ENCODE results near the gene GUCD1. TPM values are rescaled to one million over a fixed set of nuclear protein-coding genes. Genes with fewer than 3 reads are reported as not detected.

Gene GUCD1
- total RNA-seq, 1 donor from 2014 or later, result 84.7 TPM

- no peak for TF ChIP-seq CTCF (IDR thresholded peaks at IDR 0.05)
- Mint-ChIP-seq H3K4me1 (ENCODE audit: low read depth) (peaks cover 20% of the 10 kb centered on the region), H3K27me3 (ENCODE audit: low read depth) (no peaks in the 10 kb centered on the region), H3K36me3 (ENCODE audit: low read depth) (peaks cover 23% of the 10 kb centered on the region), H3K4me3 (ENCODE audit: unreplicated experiment) (no peak overlapping the region), H3K27ac (ENCODE audit: unreplicated experiment) (no peak overlapping the region), H3K9me3 (ENCODE audit: low read depth) (no peaks in the 10 kb centered on the region)
- no peak for DNase-seq (ENCODE audit: low spot score)
These were observed 11.2 kb downstream of the GUCD1 start for GRCh38 chr22:24543679-24544243.

- Mint-ChIP-seq H3K36me3 (ENCODE audit: low read depth) (peaks cover 23% of the 10 kb centered on the region), H3K4me3 (ENCODE audit: unreplicated experiment) (no peak overlapping the region), H3K9me3 (ENCODE audit: low read depth) (no peaks in the 10 kb centered on the region), H3K27ac (ENCODE audit: unreplicated experiment) (no peak overlapping the region), H3K4me1 (ENCODE audit: low read depth) (peaks cover 20% of the 10 kb centered on the region), H3K27me3 (ENCODE audit: low read depth) (no peaks in the 10 kb centered on the region)
- no peak for TF ChIP-seq CTCF (IDR thresholded peaks at IDR 0.05)
- no peak for DNase-seq (ENCODE audit: low spot score)
These were observed 11.7 kb downstream of the GUCD1 start for GRCh38 chr22:24543185-24543601.

- no peak for DNase-seq (ENCODE audit: low spot score)
- Mint-ChIP-seq H3K36me3 (ENCODE audit: low read depth) (peaks cover 20% of the 10 kb centered on the region), H3K27ac (ENCODE audit: unreplicated experiment) (no peak overlapping the region), H3K27me3 (ENCODE audit: low read depth) (no peaks in the 10 kb centered on the region), H3K4me3 (ENCODE audit: unreplicated experiment) (no peak overlapping the region), H3K4me1 (ENCODE audit: low read depth) (peaks cover 20% of the 10 kb centered on the region), H3K9me3 (ENCODE audit: low read depth) (no peaks in the 10 kb centered on the region)
- no peak for TF ChIP-seq CTCF (IDR thresholded peaks at IDR 0.05)
These were observed 12.3 kb downstream of the GUCD1 start for GRCh38 chr22:24542641-24543040.

GRCh38 chr22:24541681-24542515 lies 13.0 kb downstream of the GUCD1 start:
- H3K4me3 Mint-ChIP-seq (ENCODE audit: unreplicated experiment), result no peak overlapping the region
- no peaks in the 10 kb centered on the region for H3K27me3 Mint-ChIP-seq (ENCODE audit: low read depth)
- no peak overlapping the region for H3K27ac Mint-ChIP-seq (ENCODE audit: unreplicated experiment)
- H3K4me1 Mint-ChIP-seq (ENCODE audit: low read depth), result peaks cover 20% of the 10 kb centered on the region
- DNase-seq (ENCODE audit: low spot score), result no peak
- H3K36me3 Mint-ChIP-seq (ENCODE audit: low read depth), result peaks cover 15% of the 10 kb centered on the region
- no peak for TF ChIP-seq CTCF (IDR thresholded peaks at IDR 0.05)
- H3K9me3 Mint-ChIP-seq (ENCODE audit: low read depth), result no peaks in the 10 kb centered on the region

- no peak overlapping the region for H3K27ac Mint-ChIP-seq (ENCODE audit: unreplicated experiment)
- no peak for DNase-seq (ENCODE audit: low spot score)
- H3K27me3 Mint-ChIP-seq (ENCODE audit: low read depth), result no peaks in the 10 kb centered on the region
- TF ChIP-seq CTCF (IDR thresholded peaks at IDR 0.05), result no peak
- peaks cover 9% of the 10 kb centered on the region for H3K36me3 Mint-ChIP-seq (ENCODE audit: low read depth)
- no peaks in the 10 kb centered on the region for H3K9me3 Mint-ChIP-seq (ENCODE audit: low read depth)
- peaks cover 9% of the 10 kb centered on the region for H3K4me1 Mint-ChIP-seq (ENCODE audit: low read depth)
- no peak overlapping the region for H3K4me3 Mint-ChIP-seq (ENCODE audit: unreplicated experiment)
These were observed 14.5 kb downstream of the GUCD1 start for GRCh38 chr22:24540470-24540869.
